Endothelial cell of umbilical vein (primary cell): ENCODE results near the gene BNC2. TPM values are rescaled to one million over a fixed set of nuclear protein-coding genes. Genes with fewer than 3 reads are reported as not detected.

Experiments
- BruUV-seq: library from RNA; stranded (reverse); fragments of 400-500 nt; replicated peaks from 2 replicates; lab custom pipeline; 2021; lab: Mats Ljungman, UMichigan
- CTCF ChIA-PET: fragments of 300-600, 350-600 bp; sonication (Branson Sonifier 250); formaldehyde crosslinking; loops from one replicate; lab custom pipeline; 2021; ENCODE audit warnings: antibody characterized with exemption, inconsistent platforms; lab: Charles Lee
- POLR2A ChIA-PET: fragments of 300-600, 350-600 bp; sonication (Branson Sonifier 250); formaldehyde crosslinking; loops from one replicate; lab custom pipeline; 2021; ENCODE audit warnings: antibody characterized with exemption, inconsistent platforms; lab: Charles Lee
- DNase-seq: peaks from one replicate; pipeline ENCODE4 v3.0.0-alpha.2; 2011; ENCODE audit warnings: low read depth, low spot score
- FAIRE-seq: peaks from 2 replicates; lab custom pipeline; 2011; peaks lifted over from hg19 to GRCh38; lab: Jason Lieb, UNC
- H2AFZ ChIP-seq: 2 replicates; pipeline ENCODE4 v1.6.0; 2012; ENCODE audit warnings: low read depth, low read length, control low read depth, inconsistent platforms
- H3K27ac ChIP-seq: 2 replicates; pipeline ENCODE4 v1.5.1; 2011; ENCODE audit warnings: low read depth, mild to moderate bottlenecking, control low read depth, low read length, moderate library complexity; ENCODE audit not compliant: insufficient read depth
- H3K27me3 ChIP-seq, 2 experiments: 2 replicates each; pipeline versions ENCODE4 v1.6.0 to v1.6.1; 2011; ENCODE audit warnings: low read length in 2 of 2, mixed read lengths in 1 of 2; ENCODE audit not compliant: control insufficient read depth in 2 of 2, insufficient read depth in 2 of 2
- H3K36me3 ChIP-seq, 2 experiments: 2 replicates in 1 of 2; 3 replicates in 1 of 2; pipeline ENCODE4 v1.5.1; 2011; ENCODE audit warnings: low read length in 2 of 2, mild to moderate bottlenecking in 1 of 2, moderate library complexity in 1 of 2; ENCODE audit not compliant: control insufficient read depth in 2 of 2, insufficient read depth in 2 of 2; ENCODE audit errors: extremely low read depth in 1 of 2
- H3K4me1 ChIP-seq: 3 replicates; pipeline ENCODE4 v1.5.1; 2011; ENCODE audit warnings: mild to moderate bottlenecking, low read length; ENCODE audit not compliant: control insufficient read depth, insufficient read depth; ENCODE audit errors: extremely low read depth
- H3K4me2 ChIP-seq: 2 replicates; pipeline ENCODE4 v1.6.1; 2011; ENCODE audit warnings: low read length, control low read depth, mixed read lengths; ENCODE audit not compliant: insufficient read depth
- H3K4me3 ChIP-seq, 3 experiments: fragments of 200-600 bp in 1 of 3; sonication (generic), shearing (Covaris generic) in 1 of 3; replicated peaks in 1 of 3; 2 replicates each; pipeline ENCODE4 v1.5.1; 2011 to 2016; ENCODE audit warnings: control low read depth in 3 of 3, low read length in 3 of 3, mild to moderate bottlenecking in 2 of 3, inconsistent platforms in 1 of 3, low read depth in 1 of 3, moderate library complexity in 1 of 3; ENCODE audit not compliant: insufficient read depth in 1 of 3
- H3K79me2 ChIP-seq: 2 replicates; pipeline ENCODE4 v1.6.0; 2012; ENCODE audit warnings: low read length, inconsistent platforms; ENCODE audit not compliant: control insufficient read depth, insufficient read depth
- H3K9ac ChIP-seq: replicated peaks from 2 replicates; pipeline ENCODE3; 2011; ENCODE audit warnings: low read length, control low read depth; ENCODE audit not compliant: insufficient read depth; ENCODE audit errors: extremely low read depth
- H3K9me1 ChIP-seq: replicated peaks from 3 replicates; pipeline ENCODE4 v1.6.0; 2011; ENCODE audit warnings: mild to moderate bottlenecking, low read length; ENCODE audit not compliant: control insufficient read depth, insufficient read depth; ENCODE audit errors: extremely low read depth
- H3K9me3 ChIP-seq: replicated peaks from 2 replicates; pipeline ENCODE4 v1.5.1; 2012; ENCODE audit warnings: low read length, inconsistent platforms; ENCODE audit not compliant: control insufficient read depth, insufficient read depth
- H4K20me1 ChIP-seq: replicated peaks from 2 replicates; pipeline ENCODE3; 2011; ENCODE audit warnings: mild to moderate bottlenecking, low read length; ENCODE audit not compliant: control insufficient read depth, insufficient read depth; ENCODE audit errors: extremely low read depth
- GATA2 ChIP-seq: IDR thresholded peaks from 2 replicates; pipeline ENCODE4 v1.7.0; 2011; ENCODE audit warnings: low read depth, mild to moderate bottlenecking, moderate library complexity, mixed read lengths, low read length; ENCODE audit not compliant: insufficient read length, insufficient read depth
- JUN ChIP-seq: IDR thresholded peaks from 2 replicates; pipeline ENCODE4 v1.6.1; 2011; ENCODE audit warnings: borderline replicate concordance, low read depth; ENCODE audit not compliant: insufficient read length, insufficient read depth
- MAX ChIP-seq: IDR thresholded peaks from 2 replicates; pipeline ENCODE4 v1.6.1; 2011; ENCODE audit not compliant: insufficient read depth, insufficient read length
- POLR2A ChIP-seq: IDR thresholded peaks from 2 replicates; pipeline ENCODE4 v1.6.1; 2012; ENCODE audit warnings: low read depth, mild to moderate bottlenecking, control low read depth, low read length
- dilution Hi-C: fragments of 300-500 bp; cut with MboI; formaldehyde crosslinking; loops from one replicate; pipeline ENCODE4 v1.15.0; 2019; ENCODE audit warnings: low sequenced_read_pairs; ENCODE audit not compliant: extremely low pct_ligation_motif_present
- intact Hi-C: fragments of 100-400 bp; cut with micrococcal nuclease; formaldehyde crosslinking; loops from one replicate; pipeline ENCODE4 v1.10.0; 2022
- polyA plus RNA-seq, 4 experiments: library from polyadenylated mRNA; depleted of rRNA in 3 of 4; stranded (reverse) in 3 of 4; unstranded in 1 of 4; fragments of >200 nt; gene quantifications; 2 replicates each; pipeline versions ENCODE4 v1.2.1 to v1.2.3, GENCODE V29; 2011 to 2012; ENCODE audit warnings: missing spikeins in 1 of 4
- total RNA-seq: library from RNA; stranded (reverse); gene quantifications from 2 replicates; pipeline ENCODE4 v1.2.3, GENCODE V29; 2021
- TF ChIP-seq, protein P1 (sequence below), 2 donors: IDR thresholded peaks; 1 replicate in 1 of 2; 2 replicates in 1 of 2; pipeline ENCODE4 v1.5.1; 2011; ENCODE audit warnings: low read length in 2 of 2, mild to moderate bottlenecking in 2 of 2, moderate library complexity in 2 of 2, control low read depth in 1 of 2, inconsistent platforms in 1 of 2, low read depth in 1 of 2; ENCODE audit not compliant: insufficient read depth in 1 of 2; ENCODE audit errors: extremely low read depth in 1 of 2

BNC2 gene
- total and polyA plus RNA-seq, 2 donors (not counting 3 experiments of a cell fraction or from before 2014, with no cell fraction given), result 12.1 to 34.3 TPM

DNA sequence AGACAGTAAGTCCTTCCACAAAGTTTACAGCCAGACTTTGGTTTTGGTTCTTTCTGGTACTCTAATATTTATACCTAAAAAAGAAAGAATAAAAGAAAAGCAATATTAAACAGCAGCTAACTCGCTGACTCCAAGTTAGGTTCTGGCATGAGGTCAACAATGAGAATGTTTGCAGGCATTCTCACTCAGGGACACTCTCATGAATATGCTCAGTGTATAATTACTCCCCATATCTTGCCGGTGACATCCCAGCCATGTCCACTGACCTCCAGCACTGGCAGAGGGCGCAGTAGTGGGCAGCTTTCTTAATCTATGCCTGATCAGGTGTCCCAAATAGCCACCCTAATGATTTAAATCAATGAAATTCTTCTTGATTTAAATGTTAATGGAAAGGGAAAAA is 151.5 kb downstream of the BNC2 start:
- intact Hi-C loops, result no loop called here
- H3K4me2 ChIP-seq, result no peak overlapping the region
- H3K4me1 ChIP-seq, result peaks cover 32% of the 10 kb centered on the region

DNA sequence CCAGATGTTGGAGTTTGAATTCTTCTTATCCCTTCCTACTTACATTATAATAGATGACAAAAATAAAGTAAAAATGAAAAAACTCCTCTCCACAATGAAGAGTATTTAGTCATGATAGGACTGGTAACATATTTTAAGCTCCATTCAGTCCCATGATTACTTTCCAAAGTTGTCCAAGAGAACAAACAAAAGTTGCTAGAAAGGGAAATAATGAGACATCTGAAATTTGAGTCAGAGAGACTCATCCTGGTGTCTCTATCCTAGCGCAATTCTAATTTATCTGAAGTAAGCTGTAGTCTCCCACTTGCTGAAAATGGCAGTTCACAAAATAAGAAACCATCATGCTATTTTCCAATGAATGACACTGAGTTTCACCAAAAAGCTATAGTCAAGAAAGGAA is 152.2 kb downstream of the BNC2 start:
- H3K4me1 ChIP-seq, result peaks cover 32% of the 10 kb centered on the region

More for the DNA sequence above, 151.5 kb downstream of the BNC2 start:
- Histone ChIP-seq H3K36me3 (no peaks in the 10 kb centered on the region), H2AFZ (no peak overlapping the region), H4K20me1 (no peaks in the 10 kb centered on the region), H3K27ac (no peak overlapping the region), H3K79me2 (no peaks in the 10 kb centered on the region), H3K9me3 (no peaks in the 10 kb centered on the region), H3K27me3 (no peaks in the 10 kb centered on the region), H3K4me3 (no peak overlapping the region), H3K9me1 (no peaks in the 10 kb centered on the region), H3K9ac (no peak overlapping the region)
- TF ChIP-seq GATA2, result no peak
- TF ChIP-seq POLR2A, result no peak
- FAIRE-seq (no peak), DNase-seq (no peak)
- dilution Hi-C loops, result no loop called here
- ChIA-PET POLR2A (no interaction called here), CTCF (interaction anchor here (1.3 to 4.4 kb wide), 3 partner anchors 9 to 203 kb away, joined by 4 to 19 read pairs (median 4); no protein-coding TSS in a partner anchor)
- BruUV-seq, result no TSS peak

More for the DNA sequence above, 152.2 kb downstream of the BNC2 start:
- Histone ChIP-seq H3K27ac (no peak overlapping the region), H3K9ac (no peak overlapping the region), H3K27me3 (no peaks in the 10 kb centered on the region), H3K36me3 (no peaks in the 10 kb centered on the region), H2AFZ (no peak overlapping the region), H3K79me2 (no peaks in the 10 kb centered on the region), H3K9me1 (no peaks in the 10 kb centered on the region), H3K9me3 (no peaks in the 10 kb centered on the region), H3K4me3 (no peak overlapping the region), H4K20me1 (no peaks in the 10 kb centered on the region), H3K4me2 (no peak overlapping the region)
- CTCF ChIA-PET, result interaction anchor here (1.9 to 4.4 kb wide), 3 partner anchors 8 to 13 kb away, joined by 4 to 19 read pairs (median 6); no protein-coding TSS in a partner anchor
- TF ChIP-seq, protein P1, sequence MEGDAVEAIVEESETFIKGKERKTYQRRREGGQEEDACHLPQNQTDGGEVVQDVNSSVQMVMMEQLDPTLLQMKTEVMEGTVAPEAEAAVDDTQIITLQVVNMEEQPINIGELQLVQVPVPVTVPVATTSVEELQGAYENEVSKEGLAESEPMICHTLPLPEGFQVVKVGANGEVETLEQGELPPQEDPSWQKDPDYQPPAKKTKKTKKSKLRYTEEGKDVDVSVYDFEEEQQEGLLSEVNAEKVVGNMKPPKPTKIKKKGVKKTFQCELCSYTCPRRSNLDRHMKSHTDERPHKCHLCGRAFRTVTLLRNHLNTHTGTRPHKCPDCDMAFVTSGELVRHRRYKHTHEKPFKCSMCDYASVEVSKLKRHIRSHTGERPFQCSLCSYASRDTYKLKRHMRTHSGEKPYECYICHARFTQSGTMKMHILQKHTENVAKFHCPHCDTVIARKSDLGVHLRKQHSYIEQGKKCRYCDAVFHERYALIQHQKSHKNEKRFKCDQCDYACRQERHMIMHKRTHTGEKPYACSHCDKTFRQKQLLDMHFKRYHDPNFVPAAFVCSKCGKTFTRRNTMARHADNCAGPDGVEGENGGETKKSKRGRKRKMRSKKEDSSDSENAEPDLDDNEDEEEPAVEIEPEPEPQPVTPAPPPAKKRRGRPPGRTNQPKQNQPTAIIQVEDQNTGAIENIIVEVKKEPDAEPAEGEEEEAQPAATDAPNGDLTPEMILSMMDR (IDR thresholded peaks at IDR 0.05; ENCODE audit: extremely low read depth in 1 of 2, insufficient read depth in 1 of 2, low read depth in 1 of 2, low read length in 2 of 2), result no peak
- TF ChIP-seq JUN, result no peak
- TF ChIP-seq MAX, result no peak
- BruUV-seq, result no TSS peak
- intact Hi-C loops, result no loop called here
- FAIRE-seq (no peak), DNase-seq (no peak)
- dilution Hi-C loops, result no loop called here
- POLR2A ChIA-PET, result no interaction called here
